H9 (cell line): ENCODE data around the gene SSTR3. TPM values are rescaled to one million over a fixed set of nuclear protein-coding genes. Genes with fewer than 3 reads are reported as not detected.

Source experiments
- DNase-seq: peaks from one replicate; pipeline ENCODE4 v3.0.0-alpha.2; 2017
- H2AFZ ChIP-seq: one replicate; pipeline ENCODE4 v1.6.1; 2013; ENCODE audit warnings: mild to moderate bottlenecking, low read length, control low read depth, moderate library complexity
- H2AK5ac ChIP-seq: 2 replicates; pipeline ENCODE4 v1.6.1; 2013; ENCODE audit warnings: low read length, control low read depth, mixed read lengths; ENCODE audit not compliant: insufficient read length
- H2BK120ac ChIP-seq: one replicate; pipeline ENCODE4 v1.6.1; 2013; ENCODE audit warnings: low read depth, mild to moderate bottlenecking, low read length, control low read depth, inconsistent platforms; ENCODE audit not compliant: poor library complexity, severe bottlenecking
- H2BK12ac ChIP-seq: 2 replicates; pipeline ENCODE4 v1.6.1; 2013; ENCODE audit warnings: low read length, control low read depth, mixed read lengths, low read depth; ENCODE audit not compliant: insufficient read length
- H2BK15ac ChIP-seq: 2 replicates; pipeline ENCODE4 v1.6.1; 2013; ENCODE audit warnings: low read depth, low read length, control low read depth
- H2BK20ac ChIP-seq: one replicate; pipeline ENCODE4 v1.6.1; 2013; ENCODE audit warnings: low read depth, mild to moderate bottlenecking, low read length, control low read depth, inconsistent platforms; ENCODE audit not compliant: poor library complexity, severe bottlenecking
- H2BK5ac ChIP-seq: 2 replicates; pipeline ENCODE4 v1.6.1; 2013; ENCODE audit warnings: low read length, control low read depth, mixed read lengths; ENCODE audit not compliant: insufficient read length
- H3K14ac ChIP-seq: 2 replicates; pipeline ENCODE4 v1.6.1; 2013; ENCODE audit warnings: low read length, control low read depth; ENCODE audit not compliant: insufficient read depth
- H3K18ac ChIP-seq: 2 replicates; pipeline ENCODE4 v1.6.1; 2013; ENCODE audit warnings: low read depth, mild to moderate bottlenecking, mixed read lengths, low read length, control low read depth; ENCODE audit not compliant: insufficient read length
- H3K23ac ChIP-seq: 2 replicates; pipeline ENCODE4 v1.6.1; 2013; ENCODE audit warnings: low read length, control low read depth, mixed read lengths, low read depth; ENCODE audit not compliant: insufficient read length
- H3K23me2 ChIP-seq: 2 replicates; pipeline ENCODE4 v1.6.1; 2013; ENCODE audit warnings: low read depth, mild to moderate bottlenecking, mixed read lengths, low read length, control low read depth; ENCODE audit not compliant: insufficient read length, poor library complexity, severe bottlenecking
- H3K27ac ChIP-seq: 2 replicates; pipeline ENCODE4 v1.5.1; 2013; ENCODE audit warnings: low read length, control low read depth, mixed read lengths, low read depth; ENCODE audit not compliant: insufficient read length
- H3K27me3 ChIP-seq: 2 replicates; pipeline ENCODE4 v1.6.1; 2013; ENCODE audit warnings: low read length, control low read depth, inconsistent platforms; ENCODE audit not compliant: insufficient read depth
- H3K4ac ChIP-seq: 2 replicates; pipeline ENCODE4 v1.6.1; 2013; ENCODE audit warnings: low read depth, mild to moderate bottlenecking, control low read depth, inconsistent platforms, low read length, moderate library complexity
- H3K4me1 ChIP-seq: 2 replicates; pipeline ENCODE4 v1.6.1; 2013; ENCODE audit warnings: low read length, control low read depth, inconsistent platforms; ENCODE audit not compliant: insufficient read depth
- H3K4me2 ChIP-seq: 2 replicates; pipeline ENCODE4 v1.6.1; 2013; ENCODE audit warnings: low read length, control low read depth, mixed read lengths; ENCODE audit not compliant: insufficient read length, insufficient read depth
- H3K56ac ChIP-seq: 2 replicates; pipeline ENCODE4 v1.6.1; 2013; ENCODE audit warnings: low read depth, mild to moderate bottlenecking, mixed read lengths, low read length, control low read depth; ENCODE audit not compliant: insufficient read length
- H3K79me1 ChIP-seq: 2 replicates; pipeline ENCODE4 v1.6.1; 2013; ENCODE audit warnings: low read depth, mild to moderate bottlenecking, moderate library complexity, low read length, control low read depth, inconsistent platforms; ENCODE audit not compliant: insufficient read depth, poor library complexity, severe bottlenecking
- H3K79me2 ChIP-seq: 2 replicates; pipeline ENCODE4 v1.6.1; 2013; ENCODE audit warnings: low read length, control low read depth, inconsistent platforms; ENCODE audit not compliant: insufficient read depth
- H3K9ac ChIP-seq: 2 replicates; pipeline ENCODE4 v1.6.1; 2013; ENCODE audit warnings: low read length, control low read depth, mixed read lengths; ENCODE audit not compliant: insufficient read length; ENCODE audit errors: extremely low read depth
- H3K9me3 ChIP-seq: one replicate; pipeline ENCODE4 v1.6.1; 2013; ENCODE audit warnings: low read depth, low read length, inconsistent platforms; ENCODE audit not compliant: control insufficient read depth
- H3T11ph ChIP-seq: one replicate; pipeline ENCODE4 v1.6.1; 2013; ENCODE audit warnings: mild to moderate bottlenecking, low read length, control low read depth, inconsistent platforms
- H4K20me1 ChIP-seq: one replicate; pipeline ENCODE4 v1.6.1; 2013; ENCODE audit not compliant: control insufficient read depth, insufficient read length, insufficient read depth
- H4K5ac ChIP-seq: 2 replicates; pipeline ENCODE4 v1.6.1; 2013; ENCODE audit warnings: low read depth, mild to moderate bottlenecking, mixed read lengths, low read length, control low read depth; ENCODE audit not compliant: insufficient read length
- H4K8ac ChIP-seq: replicated peaks from 2 replicates; pipeline ENCODE4 v1.6.1; 2013; ENCODE audit warnings: low read length, control low read depth, mixed read lengths, low read depth; ENCODE audit not compliant: insufficient read length
- H4K91ac ChIP-seq: 2 replicates; pipeline ENCODE4 v1.6.1; 2013; ENCODE audit warnings: low read depth, mild to moderate bottlenecking, moderate library complexity, mixed read lengths, low read length, control low read depth; ENCODE audit not compliant: insufficient read length
- H3K27ac Mint-ChIP-seq, 3 experiments: 2 replicates in 2 of 3; 3 replicates in 1 of 3; pipeline ENCODE4 v1.8.0; 2020 to 2021; ENCODE audit warnings: mixed read lengths in 3 of 3, mild to moderate bottlenecking in 1 of 3, moderate library complexity in 1 of 3
- H3K27me3 Mint-ChIP-seq: 2 replicates; pipeline ENCODE4 v1.8.0; 2021; ENCODE audit warnings: low read depth, mild to moderate bottlenecking, moderate library complexity, mixed read lengths
- H3K36me3 Mint-ChIP-seq, 3 experiments: 2 replicates in 2 of 3; 3 replicates in 1 of 3; pipeline ENCODE4 v1.8.0; 2020 to 2021; ENCODE audit warnings: low read depth in 3 of 3, mixed read lengths in 3 of 3; ENCODE audit not compliant: insufficient read depth in 1 of 3
- H3K4me1 Mint-ChIP-seq, 2 experiments: 2 replicates each; pipeline ENCODE4 v1.8.0; 2020; ENCODE audit warnings: mixed read lengths in 2 of 2
- H3K4me3 Mint-ChIP-seq, 2 experiments: 2 replicates in 1 of 2; 3 replicates in 1 of 2; pipeline ENCODE4 v1.8.0; 2020 to 2021; ENCODE audit warnings: mild to moderate bottlenecking in 2 of 2, mixed read lengths in 2 of 2, moderate library complexity in 1 of 2
- H3K9me3 Mint-ChIP-seq, 2 experiments: 2 replicates in 1 of 2; 3 replicates in 1 of 2; pipeline ENCODE4 v1.8.0; 2020; ENCODE audit warnings: mild to moderate bottlenecking in 2 of 2, mixed read lengths in 2 of 2, moderate library complexity in 1 of 2
- WGBS: extraction: QIAGEN DNeasy Blood & Tissue Kit; methylation state at CpG from one replicate; pipeline ENCODE4 v1.1.7; 2013; ENCODE audit warnings: missing lambda C conversion rate, low lambda C conversion rate, mixed read lengths; ENCODE audit not compliant: insufficient read length; ENCODE audit errors: extremely low coverage; 5-methylcytosine and 5-hydroxymethylcytosine counted together
- total RNA-seq: library from RNA; stranded (reverse); gene quantifications from 2 replicates; pipeline ENCODE4 v1.2.1, GENCODE V29; 2021
- TF ChIP-seq, protein P1 (sequence below): fragments of 200-600 bp; sonication (generic); conservative IDR thresholded peaks from 3 replicates; pipeline ENCODE4 v1.8.0; 2021; ENCODE audit warnings: antibody characterized with exemption, mild to moderate bottlenecking

Gene SSTR3
- total RNA-seq, 1 experiment from 2014 or later, result 0.68 TPM

DNA sequence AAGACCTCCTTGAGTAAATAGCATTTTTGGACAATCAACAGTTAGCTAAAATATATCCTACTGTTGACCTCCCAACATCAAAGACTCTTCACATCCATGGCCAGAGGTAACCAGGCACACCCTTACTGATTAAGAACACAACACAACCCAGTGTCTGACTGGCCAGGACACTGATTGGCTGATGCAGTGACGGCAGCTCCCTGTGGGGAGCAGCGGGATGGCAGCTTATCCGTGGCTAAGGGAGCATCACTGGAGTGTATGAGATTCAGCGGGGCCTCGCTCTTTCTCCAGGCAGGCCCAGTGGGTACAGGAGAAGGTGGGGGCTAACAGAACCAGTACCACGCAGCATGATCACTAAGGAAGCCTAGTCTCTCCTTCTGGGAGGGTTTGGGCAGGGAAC is 52.2 kb downstream of the SSTR3 start:
- Histone ChIP-seq H4K20me1 (no peaks in the 10 kb centered on the region), H3K56ac (no peak overlapping the region), H3K27me3 (no peaks in the 10 kb centered on the region), H4K5ac (no peak overlapping the region), H2BK15ac (no peak overlapping the region), H3K18ac (no peak overlapping the region), H3K23ac (no peak overlapping the region), H3K14ac (no peak overlapping the region), H2AFZ (no peak overlapping the region), H3K79me1 (no peaks in the 10 kb centered on the region), H3K27ac (no peak overlapping the region), H3K23me2 (no peaks in the 10 kb centered on the region), H4K8ac (no peak overlapping the region), H3K4ac (no peak overlapping the region), H3K79me2 (no peaks in the 10 kb centered on the region), H2BK5ac (no peak overlapping the region), H2BK12ac (no peak overlapping the region), H3K9me3 (no peaks in the 10 kb centered on the region), H3K9ac (no peak overlapping the region), H3T11ph (no peak overlapping the region), H2BK120ac (no peak overlapping the region), H3K4me2 (no peak overlapping the region), H2AK5ac (no peak overlapping the region), H4K91ac (no peak overlapping the region), H3K4me1 (no peaks in the 10 kb centered on the region), H2BK20ac (no peak overlapping the region)
- Mint-ChIP-seq H3K36me3 (peaks cover 0 to 6% (median 2%) of the 10 kb centered on the region in 3 experiments; a peak in 4 of 7 replicates), H3K27me3 (peaks cover 37% of the 10 kb centered on the region), H3K4me3 (no peak overlapping the region; a peak in 1 of 5 replicates), H3K27ac (no peak overlapping the region), H3K9me3 (peaks cover 0 to 11% of the 10 kb centered on the region in 2 experiments; a peak in 2 of 5 replicates), H3K4me1 (peaks cover 6 to 18% of the 10 kb centered on the region in 2 experiments)
- no peak for DNase-seq
- TF ChIP-seq, protein P1, sequence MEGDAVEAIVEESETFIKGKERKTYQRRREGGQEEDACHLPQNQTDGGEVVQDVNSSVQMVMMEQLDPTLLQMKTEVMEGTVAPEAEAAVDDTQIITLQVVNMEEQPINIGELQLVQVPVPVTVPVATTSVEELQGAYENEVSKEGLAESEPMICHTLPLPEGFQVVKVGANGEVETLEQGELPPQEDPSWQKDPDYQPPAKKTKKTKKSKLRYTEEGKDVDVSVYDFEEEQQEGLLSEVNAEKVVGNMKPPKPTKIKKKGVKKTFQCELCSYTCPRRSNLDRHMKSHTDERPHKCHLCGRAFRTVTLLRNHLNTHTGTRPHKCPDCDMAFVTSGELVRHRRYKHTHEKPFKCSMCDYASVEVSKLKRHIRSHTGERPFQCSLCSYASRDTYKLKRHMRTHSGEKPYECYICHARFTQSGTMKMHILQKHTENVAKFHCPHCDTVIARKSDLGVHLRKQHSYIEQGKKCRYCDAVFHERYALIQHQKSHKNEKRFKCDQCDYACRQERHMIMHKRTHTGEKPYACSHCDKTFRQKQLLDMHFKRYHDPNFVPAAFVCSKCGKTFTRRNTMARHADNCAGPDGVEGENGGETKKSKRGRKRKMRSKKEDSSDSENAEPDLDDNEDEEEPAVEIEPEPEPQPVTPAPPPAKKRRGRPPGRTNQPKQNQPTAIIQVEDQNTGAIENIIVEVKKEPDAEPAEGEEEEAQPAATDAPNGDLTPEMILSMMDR, result no peak; the same call in 2 of the 3 replicates
- WGBS, result no CpG with 5 or more reads among the region's 6 CpGs
